Measurements from ENCODE around the gene MESD. TPM values are rescaled to one million over a fixed set of nuclear protein-coding genes. Genes with fewer than 3 reads are reported as not detected.
A peak's percentile ranks its signal among the peaks of the same experiment; 100 is the strongest.

The MESD gene
- total RNA-seq, 2 donors from 2014 or later = 21.0 to 24.1 TPM

DNA sequence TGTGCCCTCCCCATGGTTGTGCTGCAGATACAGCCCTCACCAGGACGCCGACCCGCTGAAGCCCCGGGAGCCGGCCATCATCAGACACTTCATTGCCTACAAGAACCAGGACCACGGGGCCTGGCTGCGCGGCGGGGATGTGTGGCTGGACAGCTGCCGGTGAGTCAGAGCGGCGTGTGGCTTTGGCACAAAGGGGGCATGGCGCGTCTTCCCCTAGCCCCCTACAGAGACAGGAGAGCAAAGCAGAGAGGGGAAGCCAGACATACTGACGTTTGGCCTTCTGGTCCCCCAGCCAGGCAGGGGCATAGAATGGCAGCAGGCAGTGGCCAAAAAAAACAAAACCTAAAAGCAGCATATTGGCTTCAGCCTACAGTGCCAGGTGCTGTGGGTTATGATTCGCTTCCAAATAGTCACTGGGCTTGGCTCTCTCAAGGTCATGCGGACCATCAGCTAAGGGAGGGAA, 64.0 kb downstream of the MESD start:
- intact Hi-C loops (cut with DNase I) = no loop called here
- DNase-seq (ENCODE audit: low spot score) = no peak

DNA sequence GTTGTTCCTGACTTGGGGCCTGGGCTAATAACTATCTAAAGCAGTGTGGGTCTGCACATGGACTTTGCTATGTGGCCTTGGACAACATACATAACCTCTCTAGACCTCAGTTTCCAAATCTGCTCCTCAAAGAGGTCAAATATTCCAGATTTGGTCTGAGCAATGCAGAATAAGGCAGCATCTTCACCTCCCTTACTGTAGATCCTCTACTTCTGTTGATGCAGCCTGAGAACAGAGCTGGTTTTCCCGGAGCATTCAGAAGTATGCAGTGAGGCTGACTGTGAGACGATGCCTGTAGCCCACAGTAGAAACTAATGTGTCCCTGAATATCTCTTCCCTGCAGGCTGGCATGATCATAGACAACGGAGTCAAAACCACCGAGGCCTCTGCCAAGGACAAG, 65.3 kb downstream of the MESD start:
- no peak for DNase-seq (ENCODE audit: low spot score)
- intact Hi-C loops (cut with DNase I) = no loop called here

DNA sequence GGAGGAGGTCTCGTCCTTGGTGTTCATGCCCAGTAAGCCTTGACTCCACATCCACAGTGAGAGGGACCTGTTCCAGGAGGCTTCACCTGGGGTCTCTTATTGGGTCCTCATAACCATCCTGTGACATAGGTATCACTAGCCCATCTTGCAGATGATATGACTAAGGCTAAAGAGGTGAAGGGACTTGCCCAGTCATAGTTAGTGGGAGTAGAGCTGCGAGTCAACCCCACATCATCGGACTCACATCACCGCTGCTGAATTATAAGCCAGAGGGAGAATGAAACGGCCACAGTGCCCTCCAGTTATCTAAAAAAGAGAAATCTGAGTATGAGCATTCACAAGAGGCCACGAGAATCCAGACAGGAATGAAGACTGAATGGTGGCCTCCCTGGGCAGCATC, 66.0 kb downstream of the MESD start:
- DNase-seq (ENCODE audit: low spot score) = no peak

DNA sequence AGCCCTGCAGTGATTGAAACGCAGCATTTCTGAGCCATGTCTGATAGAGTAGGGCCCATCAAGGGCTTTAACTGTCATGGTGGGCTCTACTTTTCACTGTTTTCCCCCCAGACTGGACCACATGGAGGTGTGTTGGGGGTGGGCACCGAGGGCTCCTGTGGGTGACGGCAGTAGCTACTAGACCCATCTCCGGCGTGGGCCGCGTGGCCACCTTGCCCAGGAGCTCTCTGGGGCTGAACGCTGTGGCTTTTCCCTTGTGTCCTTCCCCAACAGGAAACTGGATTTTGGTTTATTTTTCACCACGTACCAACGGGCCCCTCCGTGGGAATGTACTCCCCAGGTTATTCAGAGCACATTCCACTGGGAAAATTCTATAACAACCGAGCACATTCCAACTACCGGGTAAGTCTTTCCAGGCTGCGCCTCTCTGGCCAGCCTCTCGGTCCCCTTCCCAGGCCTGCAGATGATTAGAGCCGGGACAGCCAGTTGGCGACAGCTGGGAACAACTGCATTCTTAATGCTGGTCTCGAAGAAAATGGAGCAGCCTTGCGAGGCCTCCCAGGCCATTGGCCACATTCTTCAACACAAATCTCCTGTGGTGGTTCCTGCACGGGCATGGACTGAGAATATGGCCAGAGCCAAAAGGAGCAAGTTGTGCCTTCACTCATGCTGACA, 67.7 kb downstream of the MESD start:
- no peak for DNase-seq (ENCODE audit: low spot score)
- intact Hi-C loops (cut with DNase I) = no loop called here

More for the DNA sequence above, 66.0 kb downstream of the MESD start:
- intact Hi-C loops (cut with DNase I) = no loop called here

DNA sequence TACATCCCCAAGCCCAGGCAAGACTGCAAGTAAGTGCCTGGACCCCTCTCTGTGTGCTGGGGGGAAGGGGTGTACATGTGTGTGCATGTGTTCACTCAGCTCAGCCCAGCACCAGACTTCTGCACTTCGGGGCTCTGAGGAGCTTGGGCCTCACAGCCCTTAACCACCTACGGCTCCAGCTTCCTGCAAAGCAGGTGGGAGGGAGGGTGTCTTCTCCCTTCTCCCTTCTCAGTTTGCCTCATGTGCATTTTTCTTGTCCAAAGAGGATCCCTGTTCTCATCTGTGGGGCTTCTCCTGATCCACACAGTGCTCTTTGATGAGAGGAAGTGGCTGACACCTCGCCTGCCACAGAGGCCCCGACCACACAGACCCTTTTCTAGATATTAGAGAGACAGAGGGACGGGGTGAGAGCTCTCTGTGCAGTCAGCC, 69.3 kb downstream of the MESD start:
- intact Hi-C loops (cut with DNase I) = no loop called here
- no peak for DNase-seq (ENCODE audit: low spot score)

DNA sequence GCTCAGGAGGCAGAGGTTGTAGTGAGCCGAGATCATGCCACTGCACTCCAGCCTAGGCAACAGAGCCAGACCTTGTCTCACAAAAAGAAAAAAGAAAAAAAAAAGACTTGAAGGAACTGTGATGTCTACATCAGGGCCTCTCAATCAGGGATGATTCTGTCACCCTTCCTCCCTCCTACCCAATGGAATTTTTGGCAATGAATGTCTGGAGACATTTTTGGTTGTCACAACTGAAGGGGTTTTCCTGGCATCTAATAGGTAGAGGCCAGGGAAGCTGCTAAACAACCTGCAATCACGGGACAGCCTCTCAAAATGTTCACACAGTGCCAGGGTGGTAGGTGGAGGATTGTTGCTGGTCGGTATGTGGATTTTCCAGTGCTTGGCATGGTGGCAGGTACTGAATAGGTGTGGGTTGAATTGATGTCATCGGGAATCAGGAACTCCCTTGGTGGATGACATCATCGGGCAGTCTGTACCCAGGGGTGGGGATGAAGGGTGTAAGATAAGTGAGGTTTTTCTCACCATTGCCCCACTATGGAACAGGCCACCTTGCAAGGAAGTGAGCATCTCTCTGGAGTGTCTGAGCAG, 71.3 kb downstream of the MESD start:
- DNase-seq (ENCODE audit: low spot score) = no peak
- intact Hi-C loops (cut with DNase I) = no loop called here

DNA sequence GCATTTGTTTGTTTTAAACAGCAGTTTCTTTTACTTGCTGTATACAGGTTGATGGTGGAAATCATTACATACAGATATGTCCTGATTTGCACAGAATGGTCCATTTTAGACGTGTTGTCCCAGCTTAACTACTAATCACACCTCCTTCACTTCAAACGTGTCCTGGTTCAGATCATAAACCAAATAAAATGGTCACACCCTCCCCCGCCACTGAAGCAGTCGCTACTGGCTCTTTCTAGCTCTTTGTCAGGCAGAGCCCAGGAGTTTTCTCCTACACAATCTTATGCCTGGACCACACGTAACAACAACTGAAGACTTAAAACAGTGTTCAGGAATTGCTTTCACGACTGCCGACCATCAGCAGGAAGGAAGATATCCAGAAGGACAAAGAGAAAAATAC, 73.6 kb downstream of the MESD start:
- intact Hi-C loops (cut with DNase I) = no loop called here
- DNase-seq (ENCODE audit: low spot score) = peak; percentile 13

DNA sequence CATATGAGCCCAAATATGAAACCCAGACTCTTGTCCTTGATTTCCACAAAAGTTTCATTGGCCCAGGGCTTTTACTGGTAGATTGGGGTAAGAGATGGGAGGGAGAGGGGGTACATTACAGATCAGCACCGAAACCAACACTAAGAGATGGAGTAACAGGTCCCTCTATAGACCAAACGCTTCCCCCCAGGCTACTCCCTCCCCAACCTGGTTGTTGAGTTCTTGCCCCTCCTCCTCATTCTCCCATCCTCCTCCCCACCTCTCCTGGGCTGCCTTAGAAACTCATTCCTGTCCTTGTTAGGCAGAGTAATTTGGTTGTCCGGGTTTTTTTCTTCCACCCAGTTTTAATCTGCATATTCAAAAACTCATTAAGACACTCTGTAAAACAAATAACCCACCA, 74.1 kb downstream of the MESD start:
- intact Hi-C loops (cut with DNase I) = no loop called here

DNA sequence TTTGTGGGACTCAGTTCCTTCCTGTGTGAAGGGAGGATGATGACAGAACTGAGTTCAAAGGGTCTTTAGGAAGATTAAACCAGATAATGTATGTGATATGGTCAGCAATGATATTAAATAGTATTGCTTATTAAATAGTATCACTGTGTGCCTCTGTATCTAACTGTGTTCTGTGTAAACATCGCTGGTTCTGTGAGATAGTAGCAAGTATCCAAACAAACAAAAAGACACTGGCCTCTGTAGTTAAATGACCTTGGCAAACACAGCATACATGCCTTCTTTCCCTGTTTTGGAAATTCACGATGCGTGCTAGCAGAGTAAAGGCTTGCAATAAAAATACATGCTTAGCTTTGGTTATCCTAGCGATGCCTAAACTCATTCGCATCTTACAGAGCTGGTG, 76.1 kb downstream of the MESD start:
- intact Hi-C loops (cut with DNase I) = no loop called here
- no peak for DNase-seq (ENCODE audit: low spot score)

More for the DNA sequence above, 74.1 kb downstream of the MESD start:
- no peak for DNase-seq (ENCODE audit: low spot score)

DNA sequence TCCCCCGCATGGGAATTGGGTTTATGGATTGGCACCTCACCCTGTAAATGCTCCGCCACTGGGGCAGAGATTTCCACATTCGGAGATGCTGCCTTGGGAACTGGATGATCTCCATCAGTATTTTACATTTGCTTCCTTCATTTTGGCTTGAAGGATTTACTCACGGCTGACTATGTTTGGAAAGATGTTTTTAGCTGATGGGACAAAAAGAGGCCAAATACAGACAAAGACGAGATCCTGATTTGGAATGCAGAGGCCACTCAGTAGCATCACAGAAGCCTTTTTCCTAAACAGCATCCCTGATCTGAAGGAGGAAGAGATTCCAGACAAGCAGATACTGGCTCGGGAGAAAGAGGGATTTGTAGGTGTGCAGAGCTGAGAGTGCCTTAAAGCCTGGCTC, 76.9 kb downstream of the MESD start:
- intact Hi-C loops (cut with DNase I) = no loop called here

DNA sequence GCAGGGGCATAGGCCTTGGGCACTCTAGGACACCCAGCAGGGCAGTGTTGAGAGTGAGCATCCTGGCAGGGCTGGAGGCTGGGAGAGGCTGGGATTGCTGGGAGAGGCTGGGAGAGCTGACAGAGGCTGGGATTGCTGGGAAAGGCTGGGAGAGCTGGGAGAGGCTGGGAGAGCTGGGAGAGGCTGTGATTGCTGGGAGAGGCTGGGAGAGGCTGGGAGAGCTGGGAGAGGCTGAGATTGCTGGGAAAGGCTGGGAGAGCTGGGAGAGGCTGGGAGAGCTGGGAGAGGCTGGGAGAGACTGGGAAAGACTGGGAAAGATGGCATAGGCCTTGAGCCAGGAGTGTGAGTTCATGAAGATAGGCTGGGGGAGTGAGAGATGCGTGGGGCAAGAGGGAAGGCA, 77.8 kb downstream of the MESD start:
- DNase-seq (ENCODE audit: low spot score) = peak; percentile 28
- intact Hi-C loops (cut with DNase I) = no loop called here

More for the DNA sequence above, 76.9 kb downstream of the MESD start:
- no peak for DNase-seq (ENCODE audit: low spot score)

DNA sequence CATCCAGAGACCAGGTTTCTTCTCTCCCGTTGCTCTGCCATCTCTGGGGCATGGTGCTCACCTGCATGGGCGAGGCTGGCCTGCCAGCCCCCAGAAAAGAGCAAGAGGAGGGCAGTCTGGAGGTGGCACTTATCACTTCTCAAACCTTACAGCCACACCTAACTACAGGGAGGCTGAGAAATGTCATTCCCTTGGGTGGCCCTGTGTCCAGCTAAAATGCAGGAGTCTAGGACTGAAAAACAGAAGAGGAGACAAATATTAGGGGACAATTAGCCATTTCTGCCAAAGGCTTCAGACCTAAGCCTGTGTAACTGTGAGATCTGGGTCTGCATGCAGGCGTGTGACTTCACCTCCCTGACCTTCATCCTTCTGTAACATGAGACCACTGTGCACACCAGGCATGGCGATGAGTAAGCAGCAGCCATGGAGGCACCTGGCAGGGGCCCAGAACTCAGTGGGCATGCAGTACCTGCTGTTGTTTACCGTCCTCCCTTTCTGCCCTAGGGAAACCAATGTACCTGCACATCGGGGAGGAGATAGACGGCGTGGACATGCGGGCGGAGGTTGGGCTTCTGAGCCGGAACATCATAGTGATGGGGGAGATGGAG, 83.4 kb downstream of the MESD start:
- intact Hi-C loops (cut with DNase I) = no loop called here
- DNase-seq (ENCODE audit: low spot score) = peak; percentile 40

DNA sequence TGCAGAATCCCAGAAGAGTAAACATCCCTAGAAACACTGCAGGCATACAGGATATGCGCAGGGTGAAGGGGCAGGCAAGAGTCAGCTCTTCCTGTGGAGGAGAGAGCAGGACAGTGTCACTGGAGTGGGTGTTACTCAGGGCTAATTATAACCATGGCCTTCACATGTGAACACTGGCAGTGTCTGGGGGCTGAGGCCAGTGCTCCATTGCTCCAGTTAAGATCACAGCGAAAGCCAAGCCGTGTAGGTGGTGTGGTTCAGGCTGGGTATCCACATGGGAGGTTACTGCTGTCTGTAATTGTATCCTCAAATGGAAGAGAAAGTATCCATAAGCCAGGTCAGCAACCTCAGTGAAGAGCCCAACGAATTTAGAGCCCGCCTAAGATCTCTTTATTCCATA, 84.6 kb downstream of the MESD start:
- intact Hi-C loops (cut with DNase I) = no loop called here
- DNase-seq (ENCODE audit: low spot score) = no peak

DNA sequence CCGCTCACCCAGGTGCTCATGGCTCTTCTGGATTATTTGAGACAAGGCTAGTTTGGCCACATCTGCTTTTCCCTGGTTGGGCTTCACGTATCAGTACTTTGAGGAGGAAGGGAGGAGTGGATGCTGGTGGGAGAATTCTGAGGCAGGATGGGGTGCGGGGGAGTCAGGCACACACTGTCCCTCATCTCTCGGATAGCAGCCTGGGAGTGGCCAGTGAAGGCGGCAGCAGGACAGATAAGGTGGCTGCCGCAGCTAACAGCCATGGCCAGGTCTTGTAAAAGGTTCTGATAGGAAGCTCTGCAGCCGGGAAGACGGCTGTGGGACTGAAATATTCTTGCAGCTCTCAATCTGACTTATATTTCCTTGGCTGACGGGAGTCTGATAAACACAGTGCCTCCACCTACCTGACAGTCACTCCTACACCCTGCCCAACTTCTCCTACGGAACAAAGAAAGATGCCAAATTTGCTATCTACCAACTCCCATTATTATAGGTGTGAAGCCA, 87.3 kb downstream of the MESD start:
- intact Hi-C loops (cut with DNase I) = no loop called here
- no peak for DNase-seq (ENCODE audit: low spot score)

DNA sequence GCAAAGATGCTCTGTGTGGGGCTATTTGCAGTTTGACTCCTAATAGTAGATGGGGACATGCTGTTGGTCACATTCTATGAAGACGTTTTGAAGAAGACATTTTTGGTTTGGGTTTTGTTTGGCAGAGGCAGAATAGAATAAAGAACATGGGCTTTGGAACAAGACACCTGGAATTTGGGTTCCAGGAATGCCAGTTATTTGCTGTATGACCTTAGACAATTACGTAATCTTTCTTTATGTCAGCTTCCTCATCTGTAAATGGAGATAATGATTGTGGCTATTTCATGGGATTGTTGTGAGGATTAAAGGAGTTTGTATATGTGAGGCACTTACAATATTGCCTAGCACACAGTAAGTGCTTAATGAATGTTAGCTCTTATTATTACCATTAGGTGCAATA, 91.6 kb downstream of the MESD start:
- intact Hi-C loops (cut with DNase I) = no loop called here

More for the DNA sequence above, 91.6 kb downstream of the MESD start:
- DNase-seq (ENCODE audit: low spot score) = no peak

Small RNA genes within 50 kb of the gene (microRNA-seq; reads per million reads assigned to microRNA genes)
- 0 reads per million in 2 donors for gene MIR4514 (ENCODE audit: borderline microRNAs expressed in 2 of 2)

Other genes starting within 250 kb of the MESD start
- under 1 TPM; 0.14 to 0.62 TPM for gene CEMIP, start 210.4 kb downstream of the MESD start, total RNA-seq
- gene TLNRD1, start 11.1 kb upstream of the MESD start, total RNA-seq = 10 to 100 TPM; 17.6 to 24.2 TPM
- gene CFAP161, start 144.5 kb upstream of the MESD start, total RNA-seq = under 1 TPM in 1 of 2 donors, not detected in 1; 0.52 TPM
- gene IL16, start 207.1 kb upstream of the MESD start, total RNA-seq = 10 to 100 TPM; 12.1 to 21.8 TPM

All from posterior vena cava (tissue), 2 donors.